Right atrium auricular region (tissue), 2 donors: ENCODE results near the gene DISP1. TPM values are rescaled to one million over a fixed set of nuclear protein-coding genes. Genes with fewer than 3 reads are reported as not detected.
A peak's percentile ranks its signal among the peaks of the same experiment; 100 is the strongest.

Experiments
- DNase-seq: peaks from one replicate; pipeline ENCODE4 v3.0.0-alpha.2; 2019; ENCODE audit warnings: low spot score
- H3K27ac ChIP-seq, 2 donors: fragments of 200-600 bp; sonication (generic); 1 replicate in 1 of 2; 2 replicates in 1 of 2; pipeline ENCODE4 v1.5.1; 2016 to 2019
- H3K27me3 ChIP-seq, 2 donors: fragments of 200-600 bp; sonication (generic); one replicate each; pipeline versions ENCODE4 v1.5.1 to v1.6.0; 2017 to 2019
- H3K36me3 ChIP-seq: fragments of 200-600 bp; sonication (generic); one replicate; pipeline ENCODE4 v1.5.1; 2016
- H3K4me1 ChIP-seq, 2 donors: fragments of 200-600 bp; sonication (generic); one replicate each; pipeline versions ENCODE4 v1.5.1 to v1.6.0; 2017 to 2019
- H3K4me3 ChIP-seq, 2 donors: fragments of 200-600 bp; sonication (generic); 1 replicate in 1 of 2; 2 replicates in 1 of 2; pipeline ENCODE4 v1.5.1; 2017 to 2019; ENCODE audit warnings: mild to moderate bottlenecking in 1 of 2, moderate library complexity in 1 of 2
- H3K9me3 ChIP-seq, 2 donors: fragments of 200-600 bp; sonication (generic); one replicate each; pipeline ENCODE4 v1.5.1; 2019
- CTCF ChIP-seq, 2 donors: fragments of 200-600 bp; sonication (generic); IDR thresholded peaks; one replicate each; pipeline ENCODE4 v1.5.1; 2019; ENCODE audit warnings: antibody characterized with exemption in 2 of 2
- total RNA-seq, 2 donors: library from RNA; depleted of rRNA; stranded (reverse); fragments of >200 nt; gene quantifications; one replicate each; pipeline ENCODE4 v1.1.0, GENCODE V29; 2016

DISP1 gene
- total RNA-seq, 2 donors from 2014 or later = 6.2 to 8.3 TPM

GRCh38 chr1:222798975-222799374, 15.9 kb upstream of the DISP1 start:
- no peak for DNase-seq
- no peaks in the 10 kb centered on the region for H3K36me3 ChIP-seq
- no peak for TF ChIP-seq CTCF (IDR thresholded peaks at IDR 0.05)
- no peak overlapping the region for H3K4me3 ChIP-seq
- H3K27me3 ChIP-seq = no peaks in the 10 kb centered on the region
- H3K9me3 ChIP-seq = no peaks in the 10 kb centered on the region
- H3K27ac ChIP-seq = no peak overlapping the region
- no peaks in the 10 kb centered on the region for H3K4me1 ChIP-seq

DNA sequence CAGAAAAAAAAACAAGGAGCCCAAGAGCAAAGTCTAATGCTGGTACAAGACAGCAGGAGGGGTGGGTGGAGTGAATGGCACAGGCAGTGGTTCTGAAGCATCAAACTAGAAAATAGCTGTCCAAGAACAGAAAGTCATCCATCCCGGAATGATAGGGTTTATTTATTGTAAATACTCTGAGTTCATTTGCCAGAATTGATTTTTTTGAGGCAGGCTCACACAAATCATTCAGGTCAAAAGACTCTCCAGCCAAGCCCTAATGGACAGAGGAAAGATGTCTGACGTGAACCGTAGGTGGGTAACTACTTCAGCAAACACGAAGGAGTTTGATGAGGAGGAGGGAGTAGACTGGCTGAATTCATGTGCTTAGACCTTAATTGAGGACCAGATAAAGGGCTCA, 13.8 kb upstream of the DISP1 start:
- DNase-seq = no peak
- no peaks in the 10 kb centered on the region for H3K4me1 ChIP-seq
- no peak overlapping the region for H3K4me3 ChIP-seq
- H3K9me3 ChIP-seq = no peaks in the 10 kb centered on the region
- H3K27ac ChIP-seq = no peak overlapping the region
- no peaks in the 10 kb centered on the region for H3K27me3 ChIP-seq
- TF ChIP-seq CTCF (IDR thresholded peaks at IDR 0.05) = no peak
- H3K36me3 ChIP-seq = no peaks in the 10 kb centered on the region

GRCh38 chr1:222811671-222812070, 3.2 kb upstream of the DISP1 start:
- Histone ChIP-seq H3K9me3 (no peaks in the 10 kb centered on the region), H3K36me3 (no peaks in the 10 kb centered on the region), H3K4me3 (no peak overlapping the region), H3K27ac (no peak overlapping the region), H3K4me1 (peaks cover 0 to 4% of the 10 kb centered on the region in 2 donors), H3K27me3 (no peaks in the 10 kb centered on the region)
- no peak for TF ChIP-seq CTCF (IDR thresholded peaks at IDR 0.05)
- no peak for DNase-seq

GRCh38 chr1:222813866-222814535, 838 bp upstream of the DISP1 start:
- Histone ChIP-seq H3K4me1 (peaks cover 0 to 10% of the 10 kb centered on the region in 2 donors), H3K27ac (peak overlapping the region; percentile 91 to 93), H3K36me3 (no peaks in the 10 kb centered on the region), H3K27me3 (no peaks in the 10 kb centered on the region), H3K4me3 (peak overlapping the region in 1 of 2 donors; percentile 86), H3K9me3 (no peaks in the 10 kb centered on the region)
- no peak for DNase-seq
- TF ChIP-seq CTCF (IDR thresholded peaks at IDR 0.05) = no peak

DNA sequence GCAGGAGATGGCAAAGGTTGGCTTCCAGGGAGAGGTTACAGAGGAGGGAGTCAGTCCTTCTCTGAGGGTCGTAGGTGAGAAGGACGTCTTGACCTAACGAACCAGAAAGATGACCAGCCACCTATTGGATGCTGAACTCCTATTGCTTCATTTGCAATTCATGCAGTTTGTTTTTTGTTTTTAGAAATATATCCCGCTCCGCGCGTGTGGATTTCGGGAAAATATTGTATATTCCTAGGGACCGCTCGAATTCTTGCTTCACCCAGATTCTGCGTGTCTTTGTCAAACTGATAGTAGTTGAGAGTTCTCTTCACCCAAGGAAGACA, 564 bp downstream of the DISP1 start:
- peak overlapping the region; percentile 70 to 86 for H3K4me3 ChIP-seq
- H3K27ac ChIP-seq = peak overlapping the region; percentile 91 to 93
- no peaks in the 10 kb centered on the region for H3K27me3 ChIP-seq
- DNase-seq = no peak
- H3K36me3 ChIP-seq = no peaks in the 10 kb centered on the region
- peaks cover 0 to 10% of the 10 kb centered on the region in 2 donors for H3K4me1 ChIP-seq
- no peaks in the 10 kb centered on the region for H3K9me3 ChIP-seq
- no peak for TF ChIP-seq CTCF (IDR thresholded peaks at IDR 0.05)

GRCh38 chr1:222817529-222817928, 2.7 kb downstream of the DISP1 start:
- Histone ChIP-seq H3K36me3 (no peaks in the 10 kb centered on the region), H3K27me3 (no peaks in the 10 kb centered on the region), H3K27ac (peak overlapping the region; percentile 2 to 14), H3K4me3 (no peak overlapping the region), H3K9me3 (no peaks in the 10 kb centered on the region), H3K4me1 (peaks cover 0 to 10% of the 10 kb centered on the region in 2 donors)
- no peak for TF ChIP-seq CTCF (IDR thresholded peaks at IDR 0.05)
- no peak for DNase-seq
